Measurements from ENCODE around the gene PERCC1.

The PERCC1 gene

DNA sequence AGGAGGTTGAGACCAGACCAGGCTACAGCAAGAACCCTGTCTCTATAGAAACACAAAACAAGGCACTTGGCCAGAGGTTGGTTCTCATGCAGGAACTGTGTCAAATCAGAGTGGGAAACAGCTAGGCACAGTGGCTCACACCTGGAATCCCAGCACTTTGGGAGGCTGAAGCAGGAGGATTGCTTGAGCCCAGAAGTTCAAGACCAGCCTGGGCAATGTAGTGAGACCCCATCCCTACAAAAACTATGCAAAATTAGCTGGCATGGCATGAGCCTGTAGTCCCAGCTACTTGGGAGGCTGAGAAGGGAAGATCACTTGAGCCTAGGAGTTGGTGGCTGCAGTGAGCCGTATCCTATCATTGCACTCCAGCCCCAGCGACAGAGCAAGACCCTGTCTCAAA lies 18.0 kb upstream of the PERCC1 start:
- DNase-seq (ENCODE audit: low spot score) = no peak

GRCh38 chr16:1413684-1414531 lies 17.0 kb upstream of the PERCC1 start:
- DNase-seq (ENCODE audit: low spot score) = peak; percentile 8

- DNase-seq (ENCODE audit: low spot score) = peak; percentile 67
Observed at GRCh38 chr16:1414532-1415260, 16.2 kb upstream of the PERCC1 start, which contains the start of gene UNKL. Gene UNKL (minus strand): TSS chr16:1414704. CDS start chr16:1414691, 13 bp downstream.

- DNase-seq (ENCODE audit: low spot score) = no peak
Observed at GRCh38 chr16:1416521-1416941, 14.3 kb upstream of the PERCC1 start.

DNA sequence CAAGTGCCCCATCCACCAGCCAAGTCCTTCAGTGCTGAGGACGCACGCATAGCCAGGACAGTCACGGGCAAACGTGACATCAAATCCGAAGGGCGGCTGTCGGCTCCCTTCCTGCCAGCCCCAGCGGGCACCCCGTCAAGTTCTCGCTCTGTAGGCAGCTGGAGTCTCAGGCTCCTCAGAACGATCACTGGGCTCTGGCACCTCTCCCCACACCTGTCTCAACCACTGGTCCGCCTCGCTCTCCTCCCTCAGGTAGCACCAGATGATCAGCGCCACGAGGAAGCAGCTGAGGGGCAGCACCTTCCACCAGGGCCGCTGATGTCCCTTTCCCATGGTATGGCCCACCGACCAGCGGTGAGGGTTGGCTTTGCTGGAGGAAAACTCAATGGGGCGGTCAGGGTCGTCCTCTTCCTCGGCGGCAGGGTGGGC lies 10.8 kb upstream of the PERCC1 start:
- peak; percentile 1 for DNase-seq (ENCODE audit: low spot score)

GRCh38 chr16:1422076-1422475 lies 8.8 kb upstream of the PERCC1 start:
- DNase-seq (ENCODE audit: low spot score) = no peak

DNA sequence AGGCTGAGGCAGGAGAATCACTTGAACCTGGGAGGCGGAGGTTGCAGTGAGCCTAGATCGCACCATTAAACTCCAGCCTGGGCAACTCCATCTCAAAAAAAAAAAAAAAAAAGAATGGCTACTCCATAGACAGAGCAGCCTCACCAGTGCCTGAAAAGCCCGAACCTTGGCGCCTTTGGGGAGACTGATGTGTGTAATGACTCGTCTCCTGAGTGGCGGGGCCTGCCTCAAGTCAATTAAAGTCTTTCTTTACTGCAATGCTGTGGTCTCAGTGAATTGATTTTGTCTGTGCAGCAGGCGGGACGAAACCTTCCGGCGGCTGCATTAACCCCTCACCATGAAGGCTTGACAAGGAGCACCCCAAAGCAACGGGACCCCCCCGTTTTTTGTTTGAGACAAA lies 6.8 kb upstream of the PERCC1 start:
- no peak for DNase-seq (ENCODE audit: low spot score)

DNA sequence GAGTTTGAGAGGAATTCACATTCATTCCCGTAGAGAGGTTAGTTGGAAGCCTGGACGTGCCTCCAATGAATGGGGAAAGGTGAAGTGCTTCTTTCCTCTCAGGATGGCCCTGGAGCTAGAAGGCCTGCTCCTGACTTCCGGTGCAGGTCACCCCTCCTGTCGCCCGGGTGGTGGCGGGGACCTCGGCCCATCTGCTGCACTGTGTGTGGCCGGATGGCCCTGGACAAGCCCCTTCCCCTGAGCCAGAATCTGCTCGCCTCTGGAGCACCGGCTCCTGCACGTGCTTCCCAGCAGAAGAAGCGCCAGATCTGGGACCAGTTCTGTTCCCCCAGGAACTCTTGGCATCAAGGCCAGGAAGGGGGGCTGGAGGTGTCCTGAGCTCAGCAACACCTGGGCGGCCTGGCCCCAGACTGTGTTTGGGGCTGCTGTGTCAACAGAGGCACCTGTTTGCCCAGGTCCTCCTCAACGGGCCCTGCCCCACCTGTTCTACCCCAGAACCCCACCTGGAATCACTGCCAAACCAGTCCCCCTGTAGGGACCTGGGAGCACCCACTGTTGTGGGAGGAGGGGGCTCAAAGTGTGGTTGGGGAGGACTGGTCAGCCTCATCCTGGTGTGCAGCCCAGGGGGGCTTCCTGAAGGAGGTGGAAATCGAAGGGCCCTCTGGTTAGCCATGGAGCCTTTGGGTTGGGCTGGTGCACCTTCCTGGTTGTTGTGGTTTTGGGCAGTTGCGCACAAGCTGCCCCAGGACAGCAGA lies 5.1 kb upstream of the PERCC1 start:
- no peak for DNase-seq (ENCODE audit: low spot score)

GRCh38 chr16:1426734-1427471 lies 4.0 kb upstream of the PERCC1 start:
- DNase-seq (ENCODE audit: low spot score) = no peak

- DNase-seq (ENCODE audit: low spot score) = no peak
Observed at GRCh38 chr16:1427473-1428461, 3.1 kb upstream of the PERCC1 start.

DNA sequence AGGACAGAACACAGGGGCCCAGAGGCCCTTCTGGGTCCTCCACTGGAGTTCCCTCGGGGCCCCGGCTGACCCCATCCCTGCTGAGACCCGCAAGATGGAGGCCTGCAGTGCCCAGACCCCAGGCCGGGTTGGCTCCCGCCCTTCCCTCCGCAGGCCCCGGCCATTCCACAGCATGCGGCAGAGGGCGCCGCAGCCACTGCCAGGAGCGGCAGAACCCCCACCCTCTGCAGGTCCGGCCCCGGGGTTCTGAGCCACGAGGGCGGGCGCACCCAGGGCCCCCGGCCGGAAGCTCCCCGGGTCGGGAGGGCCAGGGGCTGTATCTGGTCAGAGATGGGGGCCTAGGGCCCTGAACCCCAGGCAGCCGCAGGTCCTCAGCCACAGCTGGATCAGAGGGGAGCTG lies 2.4 kb upstream of the PERCC1 start:
- DNase-seq (ENCODE audit: low spot score) = no peak

DNA sequence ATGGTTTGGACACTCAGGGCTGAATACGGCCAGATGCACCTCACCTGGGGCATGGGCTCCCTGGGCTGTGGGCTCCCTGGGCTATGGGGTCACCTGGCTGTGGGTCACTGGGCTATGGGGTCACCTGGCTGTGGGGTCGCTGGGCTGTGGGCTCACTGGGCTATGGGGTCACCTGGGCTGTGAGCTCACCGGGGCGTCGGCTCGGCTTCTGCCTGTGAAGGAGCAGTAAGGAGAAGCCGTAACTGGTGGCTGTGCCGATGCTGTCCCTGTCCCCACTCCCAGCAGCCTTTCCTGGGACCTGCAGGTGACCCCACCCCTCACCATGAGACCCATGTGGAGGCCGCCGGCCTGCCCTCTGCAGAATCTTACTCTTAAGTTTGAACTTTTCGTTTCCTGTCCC lies 1.9 kb upstream of the PERCC1 start:
- DNase-seq (ENCODE audit: low spot score) = no peak

DNA sequence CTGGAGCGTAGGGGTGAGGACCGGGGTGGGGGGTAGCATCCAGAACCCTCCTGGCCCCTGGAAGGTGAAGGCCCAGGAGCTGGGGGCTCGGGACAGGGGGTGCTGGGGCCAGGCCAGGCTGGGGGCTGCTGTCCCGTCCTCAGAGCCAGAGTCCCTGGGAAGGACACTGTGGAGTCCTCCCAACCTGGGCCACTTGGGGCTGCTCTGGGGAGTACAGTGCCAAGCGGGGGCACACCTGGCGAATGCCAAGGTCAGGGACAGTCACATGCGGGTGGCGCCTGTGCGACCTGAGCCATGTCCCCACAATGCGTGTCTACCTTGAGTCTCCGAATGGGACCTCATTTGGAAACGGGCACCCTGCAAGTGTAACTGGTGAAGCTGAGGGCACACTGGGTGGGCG lies 1.2 kb upstream of the PERCC1 start:
- no peak for DNase-seq (ENCODE audit: low spot score)

- DNase-seq (ENCODE audit: low spot score) = no peak
Observed at GRCh38 chr16:1430214-1430758, 592 bp upstream of the PERCC1 start.

GRCh38 chr16:1431497-1432270 lies 806 bp downstream of the PERCC1 start:
- DNase-seq (ENCODE audit: low spot score) = no peak

- DNase-seq (ENCODE audit: low spot score) = no peak
Observed at GRCh38 chr16:1432388-1433262, 1.7 kb downstream of the PERCC1 start.

DNA sequence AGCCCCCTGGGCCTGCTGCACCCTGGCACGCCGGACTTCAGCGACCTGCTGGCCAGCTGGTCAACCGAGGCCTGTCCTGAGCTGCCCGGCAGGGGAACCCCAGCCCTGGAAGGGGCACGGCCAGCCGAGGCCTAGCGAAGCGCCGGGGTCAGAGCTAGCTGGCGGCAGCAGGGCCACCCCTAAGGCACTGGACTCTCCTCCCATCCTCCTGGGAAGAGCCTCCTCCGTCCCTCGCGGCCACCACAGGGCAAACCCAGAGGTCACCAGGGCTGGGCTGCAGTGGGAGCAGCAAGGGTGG lies 2.3 kb downstream of the PERCC1 start:
- no peak for DNase-seq (ENCODE audit: low spot score)

DNA sequence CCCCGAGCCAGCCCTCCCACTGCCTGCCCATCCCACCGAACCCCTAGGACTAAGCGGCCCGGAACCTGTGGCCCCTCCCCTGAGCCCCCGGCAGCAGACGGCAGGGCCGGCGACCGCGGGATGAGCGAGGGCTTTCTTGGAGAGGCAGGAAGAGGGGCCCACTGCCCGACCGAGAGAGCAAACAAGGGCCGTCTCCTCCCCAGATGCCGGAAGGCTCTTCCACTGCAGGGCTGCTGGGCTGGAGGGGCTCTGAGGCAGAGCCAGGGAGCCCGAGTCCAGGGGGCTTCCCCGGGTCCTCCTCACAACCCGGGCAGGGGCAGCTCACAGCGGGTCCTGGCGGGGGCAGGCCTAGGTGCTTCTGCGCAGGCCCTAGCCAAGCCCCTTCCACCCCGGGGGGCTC lies 2.9 kb downstream of the PERCC1 start:
- no peak for DNase-seq (ENCODE audit: low spot score)
